Measurements from ENCODE around the gene NARS2.
"Not testable (repeated sequence)": the region's sequence is repeated elsewhere in the genome, so short reads cannot be mapped to it uniquely, and the experiment has no call there.

The NARS2 gene

DNA sequence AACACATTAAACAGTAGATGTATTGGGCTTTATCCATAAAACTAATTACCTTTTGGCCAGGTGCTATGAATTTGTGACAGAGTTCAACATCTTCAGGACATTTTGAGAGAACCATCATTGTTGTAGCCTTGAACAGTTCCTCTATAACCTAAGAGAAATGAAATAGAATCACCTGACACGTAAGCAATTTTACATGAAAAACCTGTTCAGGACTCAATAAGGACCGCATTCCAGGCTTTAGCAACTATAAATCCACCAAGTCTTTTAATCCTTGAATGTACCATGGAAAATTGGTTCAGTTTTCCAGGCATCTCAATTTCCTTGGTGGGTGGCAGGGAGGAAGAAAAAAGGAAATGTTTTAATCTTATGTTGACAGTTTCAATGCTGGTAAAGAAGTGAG is 96.1 kb downstream of the NARS2 start:
- DNase-seq (ENCODE audit: low read depth) = no peak

DNA sequence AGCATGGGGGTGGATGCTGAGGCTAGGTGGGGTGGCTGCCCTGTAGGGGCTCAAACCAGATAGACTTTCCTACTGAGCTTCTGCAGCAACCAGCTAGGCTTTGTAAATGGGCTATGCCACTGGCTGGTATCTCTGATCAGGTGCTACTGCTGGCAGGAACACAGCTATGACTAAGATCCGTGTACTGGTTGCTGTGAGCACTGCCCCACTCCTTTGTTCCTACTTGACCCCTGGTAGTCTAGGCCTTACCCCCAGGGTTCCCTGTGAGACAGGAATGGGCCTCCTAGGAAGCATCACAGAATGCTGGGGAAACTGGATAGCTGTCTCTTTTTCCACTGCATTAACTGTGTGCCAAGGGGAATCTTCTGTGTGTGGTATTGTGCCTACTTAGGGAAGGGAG is 98.6 kb downstream of the NARS2 start:
- no peak for DNase-seq (ENCODE audit: low read depth)

DNA sequence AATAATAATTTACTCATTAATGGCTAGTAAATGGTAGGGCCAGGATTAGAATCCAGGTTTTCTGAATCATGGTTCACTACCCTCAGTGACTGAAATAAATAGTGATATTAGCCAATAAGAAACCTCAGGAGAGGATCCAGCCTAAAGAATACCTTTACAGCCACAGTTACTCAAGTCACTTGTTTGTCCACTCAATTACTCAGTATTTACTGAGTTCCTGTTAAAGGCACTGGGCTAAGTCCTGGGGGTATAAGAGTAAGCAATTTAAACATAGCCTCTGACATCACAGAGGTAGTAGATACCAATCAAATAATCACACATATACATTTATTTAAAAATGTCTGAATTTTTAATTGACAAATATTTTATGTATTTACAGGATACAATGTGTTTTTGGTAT is 100.2 kb downstream of the NARS2 start:
- DNase-seq (ENCODE audit: low read depth) = no peak

DNA sequence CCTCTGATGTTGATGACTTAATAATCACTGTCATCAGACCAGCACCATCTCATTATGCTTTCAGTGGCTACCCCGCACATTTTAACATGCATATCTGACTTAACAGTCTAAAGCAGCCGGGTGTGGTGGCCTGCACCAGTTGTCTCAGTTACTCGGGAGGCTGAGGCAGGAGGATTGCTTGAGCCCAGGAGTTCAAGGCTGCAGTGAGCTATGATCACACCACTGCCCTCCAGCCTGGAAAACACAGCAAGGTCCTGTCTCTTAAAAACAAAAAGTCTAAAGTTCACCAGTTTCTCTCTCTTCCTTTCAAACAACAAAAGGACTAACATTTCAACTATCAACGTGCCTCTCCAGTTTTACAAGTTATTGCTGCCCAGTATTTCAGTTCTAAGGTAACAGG is 101.8 kb downstream of the NARS2 start:
- DNase-seq (ENCODE audit: low read depth) = no peak

DNA sequence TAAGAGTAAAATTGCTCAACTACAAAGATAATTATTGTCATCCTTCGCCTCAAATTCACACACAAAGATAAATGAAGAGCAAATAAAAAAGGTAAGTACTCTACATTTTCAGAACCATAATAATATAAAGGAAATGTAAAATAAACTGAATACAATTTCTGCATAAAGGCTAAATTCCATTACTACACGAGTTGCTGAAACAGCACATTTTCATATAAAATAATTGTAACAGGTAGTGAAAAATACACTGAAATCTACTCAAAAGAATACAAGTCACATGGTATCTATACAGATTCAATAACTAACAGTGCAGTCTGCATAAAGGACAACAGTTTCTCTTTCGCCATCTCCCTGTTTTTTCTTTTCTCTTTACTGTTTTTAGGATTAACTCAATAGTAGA is 102.3 kb downstream of the NARS2 start:
- DNase-seq (ENCODE audit: low read depth) = no peak

DNA sequence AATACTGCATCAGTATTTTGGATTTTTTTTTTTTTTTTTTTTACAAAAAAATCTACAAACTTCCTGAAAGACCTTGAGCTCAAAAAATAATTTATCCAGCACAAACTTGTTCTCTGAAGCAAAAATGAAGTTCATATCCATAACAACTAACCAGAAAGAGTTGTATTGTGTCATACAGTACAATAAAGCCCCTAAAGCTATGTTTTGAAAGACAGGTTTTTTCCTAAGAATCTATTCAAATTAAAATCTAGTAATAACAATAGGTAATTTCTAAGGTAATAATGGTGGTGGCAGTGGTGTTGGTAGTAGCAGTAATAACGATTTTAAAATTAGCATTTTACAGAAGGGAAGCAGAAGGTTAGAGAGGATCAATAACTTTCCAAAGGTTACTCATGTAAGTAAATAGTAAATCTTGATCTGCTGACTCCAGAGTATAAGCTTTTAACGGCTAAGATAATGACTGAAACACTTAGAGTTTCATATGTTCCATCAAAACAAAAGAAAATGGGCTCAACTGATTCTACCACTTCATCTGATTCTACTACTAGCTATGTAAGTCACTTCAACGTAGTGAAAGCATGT is 103.7 kb downstream of the NARS2 start:
- no peak for DNase-seq (ENCODE audit: low read depth)

DNA sequence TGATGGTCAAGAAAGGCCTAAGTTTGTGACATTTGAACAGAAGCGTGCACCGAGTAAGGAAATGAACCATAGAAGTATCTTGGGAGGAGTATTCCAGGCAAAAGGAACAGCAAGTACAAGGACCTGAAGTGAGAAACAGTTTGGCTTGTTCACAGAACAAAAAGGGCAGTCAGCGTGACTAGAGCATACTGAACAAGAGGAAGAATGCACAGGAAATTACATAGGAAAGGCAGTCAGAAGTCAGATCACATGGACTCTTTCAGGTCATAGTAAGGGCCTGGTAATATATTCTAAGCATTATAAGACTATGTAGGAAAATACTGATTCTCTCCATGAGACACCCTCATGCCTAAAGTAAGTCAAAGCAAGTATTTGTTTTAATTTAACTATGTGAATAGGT is 104.8 kb downstream of the NARS2 start:
- DNase-seq (ENCODE audit: low read depth) = no peak

DNA sequence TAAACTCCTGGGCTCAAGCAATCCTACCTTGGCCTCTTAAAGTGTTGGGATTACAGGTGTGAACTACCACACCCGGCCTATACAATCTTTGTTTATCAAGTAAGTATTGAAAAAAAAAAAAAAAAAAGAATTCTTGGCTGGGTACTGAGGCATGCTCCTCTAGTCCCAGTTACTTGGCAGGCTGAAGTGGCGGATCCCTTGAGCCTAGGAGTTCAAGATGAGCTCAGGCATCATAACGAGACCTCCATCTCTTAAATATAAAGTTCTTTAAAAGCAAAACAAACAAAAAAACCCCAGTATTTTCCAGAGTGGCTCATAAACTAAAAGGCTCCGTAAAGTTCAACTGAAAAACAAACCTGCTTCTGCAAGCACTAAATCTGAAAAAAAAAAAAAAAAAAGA is 106.7 kb downstream of the NARS2 start:
- DNase-seq (ENCODE audit: low read depth) = no peak

DNA sequence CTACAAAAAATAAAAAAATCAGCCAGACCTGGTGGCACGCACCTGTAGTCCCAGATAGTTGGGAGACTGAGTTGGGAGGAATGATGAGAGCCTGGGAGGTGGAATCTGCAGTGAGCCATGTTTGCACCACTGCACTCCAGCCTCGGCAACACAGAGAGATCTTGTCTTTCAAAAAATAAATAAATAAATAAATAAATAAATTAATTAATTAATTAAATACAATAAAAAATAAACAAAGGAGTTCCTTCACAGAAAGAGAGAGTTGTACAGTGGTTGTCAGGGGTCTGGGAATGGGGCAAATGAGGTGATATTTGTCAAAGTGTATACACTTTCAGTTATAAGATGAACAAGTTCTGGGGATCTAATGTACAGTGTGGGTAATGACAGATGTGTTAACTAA is 107.3 kb downstream of the NARS2 start:
- DNase-seq (ENCODE audit: low read depth) = no peak

DNA sequence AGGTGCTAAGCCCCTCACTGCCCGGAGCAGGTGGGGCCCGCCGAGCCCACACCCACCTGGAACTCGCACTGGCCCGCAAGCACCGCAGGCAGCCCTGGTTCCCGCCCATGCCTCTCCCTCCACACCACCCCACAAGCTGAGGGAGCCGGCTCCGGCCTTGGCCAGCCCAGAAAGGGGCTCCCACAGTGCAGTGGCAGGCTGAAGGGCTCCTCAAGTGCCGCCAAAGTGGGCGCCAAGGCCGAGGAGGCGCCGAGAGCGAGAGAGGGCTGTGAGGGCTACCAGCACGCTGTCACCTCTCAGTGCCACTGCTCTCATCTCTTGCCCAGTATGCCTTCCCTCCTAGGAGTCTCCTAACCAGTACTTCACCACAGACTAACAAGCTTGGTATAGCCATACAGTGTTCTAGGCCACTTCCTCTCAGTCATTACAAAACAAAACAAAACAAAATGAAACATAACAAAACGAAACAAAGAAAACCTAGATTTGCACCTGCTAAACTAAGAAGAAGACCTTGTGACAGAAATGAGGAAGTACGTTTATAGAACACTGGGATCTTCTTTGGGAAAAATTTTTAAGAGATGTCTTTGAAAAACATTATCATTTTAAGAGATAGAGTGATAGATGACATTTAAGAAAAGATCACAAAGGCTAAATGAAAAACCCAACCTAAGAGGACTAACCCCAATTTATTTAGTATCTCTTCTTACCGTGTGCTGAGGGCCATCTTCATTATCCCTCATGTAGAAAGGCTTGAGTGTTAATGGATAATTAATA is 109.3 kb downstream of the NARS2 start:
- peak; percentile 1 for DNase-seq (ENCODE audit: low read depth)

DNA sequence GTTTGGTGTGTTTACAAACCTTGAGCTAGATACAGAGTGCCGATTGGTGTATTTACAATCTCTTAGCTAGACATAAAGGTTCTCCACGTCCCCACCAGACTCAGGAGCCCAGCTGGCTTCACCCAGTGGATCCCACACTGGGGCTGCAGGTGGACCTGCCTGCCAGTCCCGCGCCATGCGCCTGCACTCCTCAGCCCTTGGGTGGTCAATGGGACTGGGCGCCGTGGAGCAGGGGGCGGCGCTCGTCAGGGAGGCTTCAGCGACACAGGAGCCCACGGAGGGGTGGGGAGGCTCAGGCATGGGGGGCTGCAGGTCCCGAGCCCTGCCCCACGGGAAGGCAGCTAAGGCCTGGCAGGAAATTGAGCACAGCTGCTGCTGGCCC is 109.9 kb downstream of the NARS2 start:
- not testable (repeated sequence) for DNase-seq (ENCODE audit: low read depth)

DNA sequence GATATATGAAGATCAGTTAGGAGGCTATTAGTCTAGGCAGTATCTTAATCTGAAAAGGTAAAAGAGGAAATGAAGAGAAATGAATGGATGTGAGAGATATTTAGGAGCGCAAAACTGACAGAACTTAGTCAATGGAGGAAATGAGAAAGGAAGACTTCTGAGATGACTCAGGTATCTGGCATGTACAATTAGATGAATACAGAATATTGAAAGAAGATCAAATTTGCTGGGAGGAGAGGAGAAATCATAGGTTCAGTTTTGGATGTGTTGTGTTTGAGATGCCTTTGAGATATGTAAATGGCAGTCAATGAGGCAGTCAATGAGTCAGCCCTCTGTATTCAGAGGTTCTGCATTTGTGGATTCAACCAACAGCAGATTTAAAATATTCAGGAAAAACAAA is 114.2 kb downstream of the NARS2 start:
- DNase-seq (ENCODE audit: low read depth) = no peak

DNA sequence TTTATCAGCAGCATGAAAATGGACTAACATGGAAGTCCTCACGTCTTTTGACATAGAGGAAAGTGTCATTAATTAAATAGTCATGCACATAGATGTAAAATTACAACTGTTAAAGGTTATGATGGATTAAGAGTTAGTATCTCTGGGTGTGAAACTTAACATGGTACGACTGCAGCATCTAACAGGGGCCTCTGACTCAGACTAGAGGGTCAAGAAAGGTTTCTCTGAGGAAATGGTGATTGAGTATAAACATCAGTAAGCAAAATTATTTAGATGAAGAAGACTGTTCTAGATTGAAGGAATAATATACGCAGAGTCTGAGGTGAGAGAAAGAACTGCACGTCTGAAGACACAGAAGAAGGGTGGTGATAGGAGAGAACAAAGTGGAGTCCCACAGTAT is 114.9 kb downstream of the NARS2 start:
- DNase-seq (ENCODE audit: low read depth) = no peak

DNA sequence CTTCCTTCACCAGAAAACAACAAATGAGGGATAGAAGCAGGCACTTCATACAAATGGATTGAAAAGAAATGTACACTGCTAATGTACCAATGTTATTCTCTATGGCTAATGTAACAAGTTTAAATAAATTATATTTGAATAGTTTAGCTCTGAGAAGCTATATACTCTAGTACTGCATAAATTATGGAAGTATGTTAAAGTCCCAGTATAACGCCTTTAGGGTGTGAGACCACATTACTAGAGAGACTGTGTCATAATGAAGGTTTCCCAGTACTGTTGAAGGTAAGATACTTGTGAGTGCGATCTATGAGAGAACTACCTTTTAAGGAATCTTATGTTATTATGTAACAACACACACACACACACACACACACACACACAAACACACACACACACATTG is 117.2 kb downstream of the NARS2 start:
- DNase-seq (ENCODE audit: low read depth) = no peak

DNA sequence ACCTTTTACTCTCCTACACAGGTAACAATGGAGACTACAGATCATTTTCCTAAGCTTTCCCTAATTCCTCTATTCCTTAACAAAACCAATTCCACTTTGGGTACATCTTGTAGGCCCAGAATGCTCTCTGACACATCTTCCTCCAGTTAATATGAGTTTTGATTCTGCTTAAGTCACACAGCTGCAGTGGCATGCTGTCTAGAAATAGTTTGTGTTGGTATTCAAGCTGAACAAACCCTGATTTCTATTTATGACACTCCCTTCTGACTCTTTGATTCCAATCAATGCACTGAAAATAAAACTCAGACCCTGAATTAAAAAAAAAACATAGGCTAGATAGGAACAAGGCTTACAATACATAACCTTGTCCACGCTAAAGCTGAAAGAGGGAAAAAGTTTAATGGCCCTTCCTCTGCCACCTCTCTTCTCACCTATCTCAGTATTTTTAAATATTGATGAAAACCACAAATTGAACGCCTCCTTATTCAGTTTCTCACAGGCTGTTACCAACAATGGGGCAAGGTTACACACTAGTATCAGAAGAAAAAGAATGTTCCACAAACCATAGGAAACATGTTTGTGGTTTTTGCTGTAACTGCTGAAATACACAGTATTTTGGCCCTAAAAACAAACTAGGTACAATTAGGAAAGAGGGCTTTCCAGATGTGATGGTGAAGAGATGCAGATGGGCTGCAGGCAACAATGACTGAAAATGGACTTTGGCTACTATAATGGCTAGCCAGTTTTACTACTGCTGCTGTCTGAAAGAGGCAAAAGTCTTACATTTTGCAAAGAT is 121.3 kb downstream of the NARS2 start:
- DNase-seq (ENCODE audit: low read depth) = no peak

DNA sequence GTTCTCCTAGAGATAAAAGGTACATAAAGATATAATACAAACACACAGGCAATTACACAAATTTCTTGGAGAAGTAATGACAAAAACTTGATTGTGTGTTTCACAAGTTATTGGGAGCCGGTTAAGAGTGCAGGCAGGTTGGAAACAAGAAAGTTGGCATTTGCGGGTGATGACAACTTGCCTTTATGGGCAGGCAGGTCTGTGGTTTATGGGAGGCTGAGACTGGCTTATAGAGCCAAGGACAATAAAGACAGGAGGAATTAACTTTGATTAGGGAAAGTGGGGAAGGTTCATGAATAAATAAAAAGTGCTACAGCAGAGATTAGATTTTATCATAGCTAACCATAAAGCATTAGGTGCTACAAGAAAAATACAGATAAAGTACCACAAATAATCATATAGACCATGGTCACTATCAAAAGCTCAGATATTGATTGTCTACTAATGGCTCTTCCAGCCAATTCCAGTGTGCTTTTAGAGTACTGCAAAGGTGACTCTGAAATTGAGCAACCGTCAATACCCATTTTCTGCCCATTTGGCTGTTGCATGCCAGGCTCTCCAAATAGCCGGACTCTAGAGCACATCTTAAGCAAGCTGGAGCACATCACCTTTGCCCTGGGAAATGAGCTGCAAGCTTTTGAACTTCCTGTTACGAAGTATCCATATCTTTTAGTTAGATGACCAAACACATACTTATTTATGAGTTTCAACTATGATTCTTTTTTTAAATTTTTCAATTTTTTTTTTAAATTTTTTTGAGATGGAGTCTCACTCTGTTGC is 123.1 kb downstream of the NARS2 start:
- no peak for DNase-seq (ENCODE audit: low read depth)

DNA sequence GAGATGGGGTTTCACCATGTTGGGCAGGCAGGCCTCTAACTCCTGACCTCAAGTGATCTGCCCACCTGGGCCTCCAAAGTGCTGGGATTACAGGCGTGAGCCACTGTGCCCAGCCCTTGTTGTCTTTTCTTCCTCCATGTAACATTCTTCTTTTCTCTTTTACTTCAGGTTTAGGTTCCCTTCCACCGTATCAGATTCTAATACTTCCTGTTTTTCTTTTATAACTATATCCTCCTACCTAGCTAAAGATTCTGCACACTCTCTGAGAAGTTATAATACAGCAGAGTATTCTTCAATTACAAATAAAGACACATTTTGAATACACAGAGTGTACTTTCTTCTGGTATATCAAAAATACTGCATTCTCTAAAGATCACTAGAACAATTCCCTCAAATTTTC is 123.8 kb downstream of the NARS2 start:
- DNase-seq (ENCODE audit: low read depth) = no peak

DNA sequence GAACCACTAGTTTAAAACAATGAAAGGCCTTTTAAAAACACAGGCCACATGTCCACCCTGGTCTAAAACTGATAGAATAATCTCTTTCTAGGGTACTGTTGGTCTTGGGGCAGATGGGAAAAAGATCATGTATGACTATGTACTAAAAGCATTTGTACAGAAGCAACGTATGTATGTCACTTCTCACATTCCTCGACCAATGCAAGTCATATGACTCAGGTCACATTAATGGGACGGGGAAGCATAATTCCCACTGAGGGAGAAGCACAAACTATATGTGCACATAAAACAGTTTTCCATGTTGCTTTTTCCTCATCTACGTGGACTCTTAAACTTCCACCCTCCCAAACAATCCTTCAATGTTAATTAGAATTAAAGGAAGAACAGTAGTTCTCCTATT is 124.8 kb downstream of the NARS2 start:
- DNase-seq (ENCODE audit: low read depth) = no peak

DNA sequence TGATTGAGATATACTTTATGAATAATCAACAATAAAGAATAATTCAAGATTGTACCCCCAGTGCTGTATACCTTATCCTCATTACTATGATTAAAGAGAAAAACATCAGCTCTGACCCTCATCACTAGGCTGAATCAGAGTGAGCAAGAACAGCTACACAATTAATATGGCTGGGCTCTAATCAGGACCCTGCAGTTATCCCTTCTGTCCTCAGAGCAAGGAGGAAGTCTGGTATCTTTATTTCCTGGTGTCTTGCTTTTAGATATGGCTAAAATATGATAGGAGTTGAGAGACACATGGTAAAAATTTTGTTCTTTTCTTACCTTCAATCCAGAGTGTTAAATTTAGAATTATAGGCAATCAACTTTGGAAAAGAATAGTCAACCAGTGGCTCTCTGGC is 128.5 kb downstream of the NARS2 start:
- no peak for DNase-seq (ENCODE audit: low read depth)

DNA sequence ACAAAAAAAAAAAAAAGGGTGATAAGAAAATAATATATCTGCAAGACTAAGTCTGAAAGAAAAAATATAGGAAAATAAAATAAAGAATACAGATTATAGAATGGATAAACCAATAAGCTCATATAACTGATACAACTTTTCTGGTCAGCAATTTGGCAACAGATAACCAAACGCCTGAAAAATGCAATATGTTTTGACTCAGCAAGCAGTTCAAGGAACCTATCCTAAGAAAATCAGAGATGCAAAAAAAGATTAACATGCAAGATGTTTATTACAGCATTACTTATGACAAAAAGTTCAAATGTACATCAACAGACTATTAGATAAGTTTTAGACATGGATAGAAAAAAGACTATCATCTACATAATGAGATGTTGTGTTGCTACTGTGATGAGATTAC is 129.9 kb downstream of the NARS2 start:
- DNase-seq (ENCODE audit: low read depth) = no peak

DNA sequence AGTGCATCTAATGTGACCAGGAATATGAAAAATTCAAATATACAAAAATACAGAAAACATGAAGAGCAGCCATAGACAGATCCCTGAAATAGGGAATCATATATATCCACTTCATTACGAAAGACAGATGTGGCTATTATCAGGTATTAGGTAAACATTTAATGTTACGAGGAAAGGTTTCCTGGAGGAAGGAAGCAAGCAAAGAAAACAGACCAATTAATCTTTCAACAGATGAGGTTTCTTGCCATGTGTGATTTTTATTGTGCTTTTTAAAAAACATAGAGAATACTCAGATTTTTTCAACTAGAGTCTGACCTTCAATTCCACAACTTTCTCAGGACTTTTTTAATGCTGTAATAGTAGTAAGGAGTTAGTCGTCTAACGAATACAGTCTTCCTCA is 132.7 kb downstream of the NARS2 start:
- DNase-seq (ENCODE audit: low read depth) = no peak

DNA sequence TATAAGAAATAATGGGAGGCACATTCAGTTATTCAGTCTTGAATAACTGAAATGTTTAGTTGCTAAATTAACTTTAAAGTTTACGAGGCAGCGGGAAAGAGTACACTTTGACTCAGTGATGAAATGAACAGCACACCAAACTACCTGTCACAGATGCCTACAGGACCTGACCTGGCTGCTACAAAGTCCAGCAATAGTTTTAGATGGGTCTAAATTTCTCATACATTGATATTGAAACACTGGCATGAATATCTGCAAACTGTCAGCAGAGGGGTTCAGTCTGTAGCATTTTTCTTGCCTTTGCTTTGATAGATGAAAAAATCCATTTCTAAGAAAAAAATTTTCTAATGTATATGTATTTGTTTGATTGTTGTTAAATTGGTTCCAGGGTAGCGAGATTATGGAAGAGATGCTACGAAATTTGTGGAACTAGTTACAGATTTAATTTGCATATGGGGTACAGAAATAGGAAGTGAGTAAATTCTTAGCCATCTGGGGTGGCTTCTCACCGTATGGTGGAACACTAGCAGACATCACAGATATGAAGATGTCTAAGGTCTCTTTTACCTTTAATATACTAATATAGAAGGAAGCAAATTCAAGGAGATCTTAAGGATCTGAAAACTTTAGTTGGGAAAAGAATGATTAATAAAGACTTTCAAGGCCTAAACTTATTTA is 136.2 kb downstream of the NARS2 start:
- no peak for DNase-seq (ENCODE audit: low read depth)

Measured in stimulated activated CD8-positive, alpha-beta memory T cell treated with anti-CD3 and anti-CD28 coated beads, Interleukin-4, amount 100 ng/mL, for 24 hours (primary cell).